Measurements from ENCODE around the gene LCN10. TPM values are rescaled to one million over a fixed set of nuclear protein-coding genes. Genes with fewer than 3 reads are reported as not detected.

The LCN10 gene
- total and polyA plus RNA-seq, 2 of the 13 experiments (the other 11 are each of a cell fraction or from before 2014, with no cell fraction given), result 0.53 to 0.61 TPM

- TF ChIP-seq GMEB1 (CRISPR knock-in tag; IDR thresholded peaks at IDR 0.05; ENCODE audit: borderline replicate concordance) (no peak; the same call in 1 of the 2 replicates), ZNF276 (CRISPR knock-in tag; IDR thresholded peaks at IDR 0.05; ENCODE audit: low read depth) (no peak), TBX3 (IDR thresholded peaks at IDR 0.05; ENCODE audit: borderline replicate concordance) (no peak), NPAS2 (CRISPR knock-in tag; IDR thresholded peaks at IDR 0.05; ENCODE audit: borderline replicate concordance) (no peak), THRA (CRISPR knock-in tag; IDR thresholded peaks at IDR 0.05; ENCODE audit: borderline replicate concordance) (no peak), ZNF777 (CRISPR knock-in tag; IDR thresholded peaks at IDR 0.05) (peak; percentile 58; the same call in 1 of the 2 replicates), EHMT2 (IDR thresholded peaks at IDR 0.05; ENCODE audit: borderline replicate concordance, low read depth, low read length) (no peak), NR2F6 (IDR thresholded peaks at IDR 0.05) (no peak), NR2F6 (CRISPR knock-in tag; IDR thresholded peaks at IDR 0.05) (peak; percentile 3; the same call in 1 of the 2 replicates), NCOA5 (CRISPR knock-in tag; IDR thresholded peaks at IDR 0.05) (no peak), MYNN (CRISPR knock-in tag; IDR thresholded peaks at IDR 0.05; ENCODE audit: low read depth) (no peak), E2F1 (CRISPR knock-in tag; IDR thresholded peaks at IDR 0.05) (no peak), TBL1XR1 (IDR thresholded peaks at IDR 0.05; ENCODE audit: borderline replicate concordance, low read length, partially characterized antibody) (no peak), ZBTB7A (CRISPR knock-in tag; IDR thresholded peaks at IDR 0.05) (peak; percentile 67; the same call in 1 of the 2 replicates), ATF4 (CRISPR knock-in tag; IDR thresholded peaks at IDR 0.05) (no peak), FOSL1 (CRISPR knock-in tag; IDR thresholded peaks at IDR 0.05; ENCODE audit: borderline replicate concordance) (no peak), FOXC1 (CRISPR knock-in tag; IDR thresholded peaks at IDR 0.05; ENCODE audit: borderline replicate concordance) (peak; percentile 66; the same call in 1 of the 2 replicates), ZNF589 (CRISPR knock-in tag; conservative IDR thresholded peaks at IDR 0.05) (0 out of 2 replicates have a peak, but pooled peaks have one; percentile 20), ZNF83 (CRISPR knock-in tag; IDR thresholded peaks at IDR 0.05; ENCODE audit: borderline replicate concordance) (peak; percentile 63; the same call in 1 of the 2 replicates)
These were observed 49.0 kb upstream of the LCN10 start (continued) for GRCh38 chr9:136791516-136792276.
